SK-N-SH treated with all-trans-retinoic acid at 6 μM for 48 hours (cell line): ENCODE data around the gene CILP2.

Experiments used
- PATZ1 ChIP-seq: fragments of 250-450 bp; sonication (Bioruptor Pico); IDR thresholded peaks from 2 replicates; pipeline ENCODE4 v1.8.0; 2020; ENCODE audit warnings: mild to moderate bottlenecking, moderate library complexity, borderline replicate concordance
- ZFP3 ChIP-seq: fragments of 250-450 bp; sonication (Bioruptor Pico); IDR thresholded peaks from 2 replicates; pipeline ENCODE4 v1.5.0; 2020; ENCODE audit warnings: mild to moderate bottlenecking, moderate library complexity
- TF ChIP-seq, protein P1 (sequence below): fragments of 250-450 bp; sonication (Bioruptor Pico); IDR thresholded peaks from 2 replicates; pipeline ENCODE4 v1.5.1; 2020; ENCODE audit warnings: low read depth, mild to moderate bottlenecking, moderate library complexity

DNA sequence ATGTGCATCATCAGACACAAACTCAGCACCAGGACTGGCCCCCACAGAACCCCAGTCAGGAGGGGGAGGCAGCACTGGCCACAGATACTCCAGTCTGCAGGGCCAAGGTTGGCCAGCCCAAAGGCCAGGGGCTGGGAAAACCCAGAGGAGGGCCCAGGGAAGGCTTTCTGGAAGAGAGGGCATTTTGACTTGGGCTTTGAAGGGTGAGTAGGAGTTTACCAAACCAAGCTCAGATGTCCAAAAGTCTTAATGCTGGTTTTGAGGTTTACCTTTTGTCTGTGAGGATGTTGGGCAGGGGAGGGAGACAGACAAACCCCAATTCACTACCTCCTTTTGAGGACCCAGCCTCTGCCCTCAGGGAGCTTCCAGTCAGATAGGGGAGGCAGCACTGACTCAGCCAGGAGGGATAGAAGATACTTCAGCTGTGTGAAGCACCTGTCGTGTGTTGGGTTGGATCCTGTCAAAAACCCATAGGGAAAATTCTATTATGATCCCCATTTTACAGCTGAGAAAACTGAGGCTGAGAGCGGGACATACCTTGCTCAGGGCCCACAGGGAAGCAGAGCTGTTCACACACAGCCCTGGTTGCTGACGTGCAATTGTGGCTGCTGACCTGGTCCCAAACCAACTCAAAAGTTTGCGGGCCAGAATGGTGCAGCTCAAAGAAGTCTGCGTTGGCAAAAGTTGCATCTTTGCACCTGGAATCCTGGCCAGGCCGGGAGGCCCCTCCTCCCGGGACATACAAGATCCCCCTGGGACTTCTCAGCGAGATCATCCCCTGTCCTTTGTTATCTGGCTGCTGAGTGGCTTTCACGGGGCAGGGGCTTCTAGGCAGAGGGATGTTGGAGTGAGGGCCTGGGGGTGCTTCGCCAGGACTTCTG lies 13.1 kb downstream of the CILP2 start:
- TF ChIP-seq, protein P1, sequence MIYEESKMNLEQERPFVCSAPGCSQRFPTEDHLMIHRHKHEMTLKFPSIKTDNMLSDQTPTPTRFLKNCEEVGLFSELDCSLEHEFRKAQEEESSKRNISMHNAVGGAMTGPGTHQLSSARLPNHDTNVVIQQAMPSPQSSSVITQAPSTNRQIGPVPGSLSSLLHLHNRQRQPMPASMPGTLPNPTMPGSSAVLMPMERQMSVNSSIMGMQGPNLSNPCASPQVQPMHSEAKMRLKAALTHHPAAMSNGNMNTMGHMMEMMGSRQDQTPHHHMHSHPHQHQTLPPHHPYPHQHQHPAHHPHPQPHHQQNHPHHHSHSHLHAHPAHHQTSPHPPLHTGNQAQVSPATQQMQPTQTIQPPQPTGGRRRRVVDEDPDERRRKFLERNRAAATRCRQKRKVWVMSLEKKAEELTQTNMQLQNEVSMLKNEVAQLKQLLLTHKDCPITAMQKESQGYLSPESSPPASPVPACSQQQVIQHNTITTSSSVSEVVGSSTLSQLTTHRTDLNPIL (CRISPR knock-in tag): no peak
- no peak for TF ChIP-seq PATZ1 (CRISPR knock-in tag)
- peak; percentile 100 for TF ChIP-seq ZFP3 (CRISPR knock-in tag)
